Measurements from ENCODE around the gene VPS35L.

GRCh38 chr16:19582050-19582831 lies 26.7 kb downstream of the VPS35L start:
- no peak for TF ChIP-seq EZH2 (IDR thresholded peaks at IDR 0.05; ENCODE audit: borderline replicate concordance)
- TF ChIP-seq, protein P1, sequence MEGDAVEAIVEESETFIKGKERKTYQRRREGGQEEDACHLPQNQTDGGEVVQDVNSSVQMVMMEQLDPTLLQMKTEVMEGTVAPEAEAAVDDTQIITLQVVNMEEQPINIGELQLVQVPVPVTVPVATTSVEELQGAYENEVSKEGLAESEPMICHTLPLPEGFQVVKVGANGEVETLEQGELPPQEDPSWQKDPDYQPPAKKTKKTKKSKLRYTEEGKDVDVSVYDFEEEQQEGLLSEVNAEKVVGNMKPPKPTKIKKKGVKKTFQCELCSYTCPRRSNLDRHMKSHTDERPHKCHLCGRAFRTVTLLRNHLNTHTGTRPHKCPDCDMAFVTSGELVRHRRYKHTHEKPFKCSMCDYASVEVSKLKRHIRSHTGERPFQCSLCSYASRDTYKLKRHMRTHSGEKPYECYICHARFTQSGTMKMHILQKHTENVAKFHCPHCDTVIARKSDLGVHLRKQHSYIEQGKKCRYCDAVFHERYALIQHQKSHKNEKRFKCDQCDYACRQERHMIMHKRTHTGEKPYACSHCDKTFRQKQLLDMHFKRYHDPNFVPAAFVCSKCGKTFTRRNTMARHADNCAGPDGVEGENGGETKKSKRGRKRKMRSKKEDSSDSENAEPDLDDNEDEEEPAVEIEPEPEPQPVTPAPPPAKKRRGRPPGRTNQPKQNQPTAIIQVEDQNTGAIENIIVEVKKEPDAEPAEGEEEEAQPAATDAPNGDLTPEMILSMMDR (IDR thresholded peaks at IDR 0.05; ENCODE audit: poor library complexity): no peak

Data from hepatocyte (in vitro differentiated cells).